Activated CD8-positive, alpha-beta memory T cell treated with anti-CD3 and anti-CD28 coated beads, Interleukin-2, amount 50 U/mL, for 1 hour (primary cell): Measurements from ENCODE around the gene USP10.
"Not testable (repeated sequence)": the region's sequence is repeated elsewhere in the genome, so short reads cannot be mapped to it uniquely, and the experiment has no call there.

Experiments
- DNase-seq: peaks from one replicate; pipeline ENCODE4 v3.0.0-alpha.2; 2020; ENCODE audit errors: extremely low read depth

Gene USP10

GRCh38 chr16:84726669-84727467 is 27.1 kb downstream of the USP10 start:
- DNase-seq, result no peak

- no peak for DNase-seq
Measured at GRCh38 chr16:84728853-84729424, 29.1 kb downstream of the USP10 start.

- no peak for DNase-seq
Measured at GRCh38 chr16:84729716-84730320, 30.0 kb downstream of the USP10 start.

GRCh38 chr16:84730406-84731106 is 30.8 kb downstream of the USP10 start:
- DNase-seq, result no peak

GRCh38 chr16:84732332-84732673 is 32.5 kb downstream of the USP10 start:
- not testable (repeated sequence) for DNase-seq

GRCh38 chr16:84732674-84733352 is 33.0 kb downstream of the USP10 start:
- no peak for DNase-seq

GRCh38 chr16:84735849-84736586 is 36.2 kb downstream of the USP10 start:
- no peak for DNase-seq

- no peak for DNase-seq
Measured at GRCh38 chr16:84737192-84738011, 37.6 kb downstream of the USP10 start.

- no peak for DNase-seq
Measured at GRCh38 chr16:84738255-84739038, 38.6 kb downstream of the USP10 start.

GRCh38 chr16:84739349-84740124 is 39.7 kb downstream of the USP10 start:
- no peak for DNase-seq

GRCh38 chr16:84740596-84741116 is 40.9 kb downstream of the USP10 start:
- no peak for DNase-seq

- DNase-seq, result no peak
Measured at GRCh38 chr16:84741340-84741830, 41.6 kb downstream of the USP10 start.

GRCh38 chr16:84742641-84743092 is 42.9 kb downstream of the USP10 start:
- no peak for DNase-seq

- DNase-seq, result no peak
Measured at GRCh38 chr16:84746231-84746630, 46.4 kb downstream of the USP10 start.

GRCh38 chr16:84746875-84747274 is 47.1 kb downstream of the USP10 start:
- DNase-seq, result no peak

GRCh38 chr16:84748247-84748646 is 48.4 kb downstream of the USP10 start:
- DNase-seq, result not testable (repeated sequence)

- no peak for DNase-seq
Measured at GRCh38 chr16:84749072-84749471, 49.3 kb downstream of the USP10 start.

GRCh38 chr16:84749815-84750214 is 50.0 kb downstream of the USP10 start:
- DNase-seq, result no peak
